Middle frontal gyrus (tissue), 1 donor: ENCODE measurements around the gene RERE.
"Not testable (repeated sequence)": the region's sequence is repeated elsewhere in the genome, so short reads cannot be mapped to it uniquely, and the experiment has no call there.

Source experiments
- DNase-seq: peaks from one replicate; pipeline ENCODE4 v3.0.0-alpha.2; 2015; ENCODE audit warnings: low spot score; ENCODE audit errors: extremely low spot score

The RERE gene

GRCh38 chr1:8752921-8753713 lies 64.3 kb downstream of the RERE start:
- DNase-seq = no peak

DNA sequence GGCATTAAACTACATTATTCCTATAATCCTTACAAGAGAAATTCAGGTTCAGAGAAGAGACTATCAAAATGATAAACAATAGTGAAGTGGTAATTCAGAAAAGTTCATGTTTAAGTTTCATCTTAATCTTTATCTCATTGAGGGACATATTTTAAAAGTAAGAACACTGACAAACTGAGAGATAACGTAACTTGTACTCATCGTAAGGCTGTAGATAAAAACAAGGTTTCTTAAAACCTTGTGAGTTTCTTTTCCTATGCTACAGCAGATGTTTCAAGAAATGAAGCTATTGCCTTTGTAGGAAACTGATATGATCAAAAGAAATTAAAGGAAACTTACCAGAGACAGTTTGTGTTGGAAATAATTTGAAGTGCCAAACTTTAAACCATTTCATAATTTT lies 65.0 kb downstream of the RERE start:
- no peak for DNase-seq

- DNase-seq = no peak
Observed at GRCh38 chr1:8751984-8752383, 65.5 kb downstream of the RERE start.

DNA sequence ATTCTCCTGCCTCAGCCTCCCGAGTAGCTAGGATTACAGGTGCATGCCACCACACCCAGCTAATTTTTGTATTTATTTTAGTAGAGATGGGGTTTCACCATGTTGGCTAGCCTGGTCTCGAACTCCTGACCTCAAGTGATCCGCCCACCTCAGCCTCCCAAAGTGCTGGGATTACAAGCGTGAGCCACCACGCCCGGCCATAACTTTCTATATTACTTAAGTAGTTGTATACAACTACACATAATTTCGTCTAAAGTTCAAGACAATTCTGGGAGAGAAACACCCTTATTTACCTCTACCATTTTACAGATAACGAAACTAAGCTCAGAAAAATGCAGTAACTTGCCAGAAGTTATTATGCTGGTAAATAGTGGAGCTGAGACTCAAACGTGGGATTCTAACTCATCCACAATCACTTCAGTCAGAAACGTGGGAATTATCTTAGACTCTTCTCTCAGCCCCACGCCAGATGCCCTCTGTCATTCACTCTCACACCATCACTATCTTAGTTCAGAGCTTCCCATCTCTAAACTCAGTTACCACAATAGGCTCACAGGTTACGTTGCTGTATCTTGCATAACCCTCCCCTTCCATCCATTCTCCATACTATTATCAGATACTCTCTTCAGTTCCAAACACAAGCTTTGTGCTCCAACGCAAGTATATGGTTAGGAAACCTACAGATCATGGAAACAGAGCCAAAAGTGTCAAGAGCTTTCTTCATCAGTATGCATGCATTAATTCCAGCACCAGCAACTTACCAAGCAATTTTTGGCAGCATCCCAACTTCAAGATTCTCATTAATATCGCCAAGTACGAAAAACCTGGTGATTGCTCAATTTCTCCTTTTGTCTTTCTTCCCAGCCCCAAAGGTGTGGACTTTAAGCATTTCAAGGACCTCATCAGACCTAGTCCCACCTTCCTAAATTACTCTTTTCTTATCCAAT lies 69.3 kb downstream of the RERE start:
- no peak for DNase-seq

DNA sequence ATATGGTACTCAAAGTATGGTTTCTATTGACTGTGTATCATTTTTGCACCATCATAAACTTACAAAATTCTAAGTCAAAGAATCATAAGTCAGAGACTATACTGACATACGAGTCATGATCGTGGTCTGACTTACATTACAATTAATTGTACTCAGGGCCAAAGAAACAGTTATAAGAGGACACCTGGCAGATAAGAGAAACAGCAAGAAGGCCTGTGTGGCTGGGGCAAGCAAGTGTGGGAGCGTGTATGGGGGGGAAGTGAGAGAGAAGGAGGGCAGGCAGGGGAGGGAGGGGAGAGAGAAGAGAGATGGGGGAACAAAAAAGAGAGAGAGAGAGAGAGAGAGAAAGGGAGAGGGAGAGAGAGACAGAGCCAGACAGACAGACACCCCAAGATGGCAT lies 70.9 kb downstream of the RERE start:
- no peak for DNase-seq

GRCh38 chr1:8745749-8746390 lies 71.6 kb downstream of the RERE start:
- no peak for DNase-seq

DNA sequence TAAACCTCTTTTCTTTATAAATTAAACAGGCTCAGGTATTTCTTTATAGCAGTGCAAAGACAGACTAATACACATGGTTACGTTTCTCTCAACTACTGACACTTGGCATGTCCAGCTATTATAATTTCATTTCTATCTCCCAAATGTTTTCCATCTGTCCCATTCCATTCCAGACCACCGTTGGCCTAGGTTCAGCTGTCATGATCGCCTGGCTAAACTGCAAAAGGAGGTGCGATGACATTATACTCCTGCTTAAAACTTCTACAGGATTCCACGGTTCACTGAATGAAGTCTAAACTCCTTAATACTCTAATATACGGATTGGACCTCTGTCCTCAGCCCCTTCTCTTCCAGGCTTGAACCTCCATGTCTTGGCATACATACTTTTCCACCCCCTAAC lies 72.1 kb downstream of the RERE start:
- DNase-seq = no peak

GRCh38 chr1:8742022-8742924 lies 75.2 kb downstream of the RERE start:
- no peak for DNase-seq

DNA sequence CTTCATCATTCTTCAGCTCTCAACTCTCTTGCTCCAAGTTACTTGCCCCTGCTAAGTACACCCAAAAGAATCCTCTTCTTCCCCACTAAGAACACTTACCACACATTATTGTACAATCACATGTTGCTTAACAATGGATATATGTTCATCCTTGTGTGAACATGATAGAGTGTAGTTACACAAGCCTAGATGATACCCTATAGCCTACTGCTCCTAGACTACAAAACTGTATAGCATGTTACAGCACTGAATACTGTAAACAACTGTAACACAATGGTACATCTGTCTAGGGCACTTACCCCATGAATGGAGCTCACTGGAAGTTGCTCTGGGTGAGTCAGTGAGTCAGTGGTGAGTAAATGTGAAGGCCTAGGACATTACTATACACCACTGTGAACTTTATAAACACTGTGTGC lies 77.4 kb downstream of the RERE start:
- DNase-seq = no peak

- DNase-seq = no peak
Observed at GRCh38 chr1:8739377-8739776, 78.1 kb downstream of the RERE start.

DNA sequence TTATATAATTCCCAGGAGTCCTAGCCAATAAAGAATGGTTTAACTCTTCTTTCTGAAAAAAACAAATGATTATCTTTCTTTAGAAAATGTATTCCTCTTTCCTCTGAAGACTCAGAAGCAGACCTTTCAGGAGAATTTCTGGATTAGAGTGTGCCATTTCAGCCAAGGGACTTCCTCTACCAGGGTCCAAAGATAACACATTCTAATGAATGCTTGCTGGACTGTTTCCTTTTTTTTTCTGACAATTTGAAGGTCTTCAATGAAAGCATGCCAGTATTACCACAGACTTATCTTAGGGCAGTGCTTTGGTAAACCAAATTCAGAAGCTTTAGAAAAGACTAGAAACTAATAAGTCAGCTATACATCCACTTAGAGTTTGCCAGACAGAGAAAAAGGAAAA lies 80.5 kb downstream of the RERE start:
- no peak for DNase-seq

GRCh38 chr1:8733484-8733883 lies 84.0 kb downstream of the RERE start:
- DNase-seq = no peak

- no peak for DNase-seq
Observed at GRCh38 chr1:8731162-8731561, 86.3 kb downstream of the RERE start.

GRCh38 chr1:8728464-8728863 lies 89.0 kb downstream of the RERE start:
- no peak for DNase-seq

- DNase-seq = peak; percentile 40
Observed at GRCh38 chr1:8727809-8728213, 89.6 kb downstream of the RERE start.

DNA sequence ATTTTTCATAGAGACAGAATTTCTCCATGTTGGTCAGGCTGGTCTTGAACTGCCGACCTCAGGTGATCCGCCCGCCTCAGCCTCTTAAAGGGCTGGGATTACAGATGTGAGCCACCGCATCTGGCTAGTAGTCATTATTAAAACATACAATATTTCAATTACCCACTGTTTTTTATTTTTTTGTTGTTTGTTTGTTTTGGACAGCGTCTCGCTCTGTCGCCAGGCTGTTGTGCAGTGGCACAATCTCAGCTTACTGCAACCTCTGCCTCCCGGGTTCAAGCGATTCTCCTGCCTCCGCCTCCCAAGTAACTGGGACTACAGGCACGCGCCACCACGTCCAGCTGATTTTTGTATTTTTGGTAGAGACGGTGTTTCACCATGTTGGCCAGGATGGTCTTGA lies 90.1 kb downstream of the RERE start:
- DNase-seq = not testable (repeated sequence)

GRCh38 chr1:8726801-8727186 lies 90.6 kb downstream of the RERE start:
- DNase-seq = not testable (repeated sequence)

- DNase-seq = no peak
Observed at GRCh38 chr1:8723010-8723409, 94.4 kb downstream of the RERE start.

- DNase-seq = no peak
Observed at GRCh38 chr1:8722366-8722765, 95.1 kb downstream of the RERE start.

- no peak for DNase-seq
Observed at GRCh38 chr1:8721679-8722324, 95.6 kb downstream of the RERE start.
